Panc1 (cell line): Measurements from ENCODE around the gene WAPL.

Experiments
- TCF7L2 ChIP-seq: IDR thresholded peaks from 2 replicates; pipeline ENCODE4 v1.6.1; 2011; ENCODE audit warnings: mild to moderate bottlenecking, low read depth, low read length, inconsistent platforms
- TF ChIP-seq, protein P1 (sequence below): fragments of 450-650 bp; IDR thresholded peaks from 2 replicates; pipeline ENCODE4 v1.5.1; 2017; ENCODE audit warnings: mild to moderate bottlenecking

DNA sequence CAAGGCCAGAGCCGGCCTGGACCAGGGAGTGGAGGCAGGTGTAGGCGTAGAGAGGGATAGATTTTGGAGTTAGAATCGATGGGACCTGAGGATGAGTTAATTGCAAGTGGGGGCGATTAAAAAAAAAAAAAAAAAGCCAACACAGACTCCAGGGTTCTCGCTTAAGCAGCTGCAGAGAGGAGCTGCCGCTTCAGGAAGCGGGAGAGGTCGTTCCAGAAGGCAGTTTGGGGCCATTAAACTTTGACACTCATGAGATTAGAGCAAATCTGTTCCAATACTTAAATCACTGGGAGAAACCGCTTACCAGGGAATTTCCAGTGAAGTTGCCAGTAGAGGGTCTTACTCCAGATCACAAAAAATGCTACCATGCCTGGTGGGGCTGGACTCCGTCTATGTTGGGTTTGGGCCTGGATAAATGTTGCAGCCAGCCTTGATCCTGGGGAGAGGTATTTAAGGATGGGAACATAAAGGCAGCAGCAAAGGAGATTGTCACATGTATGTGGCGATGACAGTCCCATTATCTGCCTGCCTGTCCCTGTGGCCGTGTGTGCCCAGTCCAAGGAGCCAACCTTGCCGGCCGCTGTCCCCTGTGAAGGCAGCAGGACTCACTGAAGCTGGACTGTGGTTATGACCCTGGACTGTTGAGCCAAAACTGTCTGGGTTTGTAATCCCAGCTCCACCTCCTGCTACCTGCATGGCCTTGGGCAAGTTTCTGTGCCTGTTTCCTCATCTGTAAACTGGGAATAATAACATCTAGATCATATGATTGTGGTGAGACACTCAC is 131.1 kb downstream of the WAPL start:
- no peak for TF ChIP-seq TCF7L2
- TF ChIP-seq, protein P1, sequence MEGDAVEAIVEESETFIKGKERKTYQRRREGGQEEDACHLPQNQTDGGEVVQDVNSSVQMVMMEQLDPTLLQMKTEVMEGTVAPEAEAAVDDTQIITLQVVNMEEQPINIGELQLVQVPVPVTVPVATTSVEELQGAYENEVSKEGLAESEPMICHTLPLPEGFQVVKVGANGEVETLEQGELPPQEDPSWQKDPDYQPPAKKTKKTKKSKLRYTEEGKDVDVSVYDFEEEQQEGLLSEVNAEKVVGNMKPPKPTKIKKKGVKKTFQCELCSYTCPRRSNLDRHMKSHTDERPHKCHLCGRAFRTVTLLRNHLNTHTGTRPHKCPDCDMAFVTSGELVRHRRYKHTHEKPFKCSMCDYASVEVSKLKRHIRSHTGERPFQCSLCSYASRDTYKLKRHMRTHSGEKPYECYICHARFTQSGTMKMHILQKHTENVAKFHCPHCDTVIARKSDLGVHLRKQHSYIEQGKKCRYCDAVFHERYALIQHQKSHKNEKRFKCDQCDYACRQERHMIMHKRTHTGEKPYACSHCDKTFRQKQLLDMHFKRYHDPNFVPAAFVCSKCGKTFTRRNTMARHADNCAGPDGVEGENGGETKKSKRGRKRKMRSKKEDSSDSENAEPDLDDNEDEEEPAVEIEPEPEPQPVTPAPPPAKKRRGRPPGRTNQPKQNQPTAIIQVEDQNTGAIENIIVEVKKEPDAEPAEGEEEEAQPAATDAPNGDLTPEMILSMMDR = no peak
